Neural cell (in vitro differentiated cells): ENCODE measurements around the gene DOK7. TPM values are rescaled to one million over a fixed set of nuclear protein-coding genes. Genes with fewer than 3 reads are reported as not detected.

ENCODE experiments used
- H2AFZ ChIP-seq: fragments of 200-600, 300-800 bp; sonication (generic), shearing (Covaris generic); 2 replicates; pipeline ENCODE4 v1.6.0; 2014; ENCODE audit warnings: low read depth, mild to moderate bottlenecking, antibody characterized with exemption, low read length, moderate library complexity
- H3F3A ChIP-seq: fragments of 200-600 bp; shearing (Covaris generic); 2 replicates; pipeline ENCODE4 v1.6.1; 2016; ENCODE audit warnings: mild to moderate bottlenecking, moderate library complexity, mixed read lengths, antibody characterized with exemption, low read length; ENCODE audit not compliant: insufficient read depth, poor library complexity, severe bottlenecking
- H3K27ac ChIP-seq: fragments of 200-600, 300-800 bp; sonication (generic), shearing (Covaris generic); 2 replicates; pipeline ENCODE4 v1.5.1; 2014; ENCODE audit warnings: mild to moderate bottlenecking, low read length, moderate library complexity
- H3K27me3 ChIP-seq: fragments of 300-800, 200-600 bp; sonication (generic), shearing (Covaris generic); 2 replicates; pipeline ENCODE4 v1.6.0; 2014; ENCODE audit warnings: mild to moderate bottlenecking, low read depth, low read length, moderate library complexity; ENCODE audit not compliant: insufficient read depth
- H3K36me3 ChIP-seq: fragments of 300-800, 200-600 bp; sonication (generic), shearing (Covaris generic); 2 replicates; pipeline ENCODE4 v1.5.1; 2014; ENCODE audit warnings: mild to moderate bottlenecking, antibody characterized with exemption, low read length, moderate library complexity; ENCODE audit not compliant: insufficient read depth
- H3K4me2 ChIP-seq: fragments of 300-800, 200-600 bp; sonication (generic), shearing (Covaris generic); 2 replicates; pipeline ENCODE4 v1.6.0; 2014; ENCODE audit warnings: mild to moderate bottlenecking, low read length
- H3K4me3 ChIP-seq: fragments of 300-800, 200-600 bp; sonication (generic), shearing (Covaris generic); 2 replicates; pipeline ENCODE4 v1.5.1; 2014; ENCODE audit warnings: mild to moderate bottlenecking, low read length, moderate library complexity
- H3K79me2 ChIP-seq: fragments of 200-600 bp; shearing (Covaris generic); replicated peaks from 2 replicates; pipeline ENCODE4 v1.6.0; 2014; ENCODE audit warnings: mild to moderate bottlenecking, low read length, moderate library complexity; ENCODE audit not compliant: insufficient read depth
- H3K9ac ChIP-seq: fragments of 300-800, 200-600 bp; sonication (generic), shearing (Covaris generic); 2 replicates; pipeline ENCODE4 v1.6.1; 2016; ENCODE audit warnings: mild to moderate bottlenecking, low read length, mixed read lengths
- H3K9me2 ChIP-seq: fragments of 200-600 bp; shearing (Covaris generic); 2 replicates; pipeline ENCODE4 v1.6.1; 2016; ENCODE audit warnings: mild to moderate bottlenecking, low read length, mixed read lengths; ENCODE audit not compliant: insufficient read depth
- H3K9me3 ChIP-seq: fragments of 200-600, 300-800 bp; sonication (generic), shearing (Covaris generic); 2 replicates; pipeline ENCODE4 v1.6.1; 2016; ENCODE audit warnings: mild to moderate bottlenecking, mixed run types, low read length, moderate library complexity, mixed read lengths
- H4K20me1 ChIP-seq: fragments of 200-600 bp; shearing (Covaris generic); 2 replicates; pipeline ENCODE4 v1.6.1; 2016; ENCODE audit warnings: mild to moderate bottlenecking, mixed run types; ENCODE audit not compliant: insufficient read depth
- EP300 ChIP-seq: fragments of 450-650 bp; conservative IDR thresholded peaks from 2 replicates; pipeline ENCODE4 v1.6.1; 2014; ENCODE audit warnings: antibody characterized with exemption, mild to moderate bottlenecking, moderate library complexity; ENCODE audit not compliant: poor library complexity, severe bottlenecking
- EZH2 ChIP-seq: fragments of 200-600, 300-800 bp; shearing (Covaris generic), sonication (generic); IDR thresholded peaks from 2 replicates; pipeline ENCODE4 v1.6.1; 2014; ENCODE audit warnings: antibody characterized with exemption, low read length, borderline replicate concordance, mild to moderate bottlenecking; ENCODE audit not compliant: insufficient read depth, poor library complexity, severe bottlenecking
- MXI1 ChIP-seq: fragments of 450-650 bp; conservative IDR thresholded peaks from 2 replicates; pipeline ENCODE4 v1.6.1; 2014; ENCODE audit warnings: antibody characterized with exemption, mild to moderate bottlenecking; ENCODE audit not compliant: poor library complexity, severe bottlenecking
- POLR2AphosphoS5 ChIP-seq: IDR thresholded peaks from 2 replicates; pipeline ENCODE4 v1.6.1; 2012
- RAD21 ChIP-seq: fragments of 450-650 bp; conservative IDR thresholded peaks from 2 replicates; pipeline ENCODE4 v1.6.1; 2014; ENCODE audit warnings: antibody characterized with exemption, mild to moderate bottlenecking, moderate library complexity
- SMC3 ChIP-seq: fragments of 450-650 bp; conservative IDR thresholded peaks from 2 replicates; pipeline ENCODE4 v1.6.1; 2014; ENCODE audit warnings: antibody characterized with exemption, mild to moderate bottlenecking, moderate library complexity; ENCODE audit not compliant: poor library complexity
- TAF1 ChIP-seq: IDR thresholded peaks from 2 replicates; pipeline ENCODE4 v1.6.1; 2012; ENCODE audit warnings: low read depth
- polyA plus RNA-seq: library from polyadenylated mRNA; depleted of rRNA; stranded (reverse); fragments of >200 nt; gene quantifications from 2 replicates; pipeline ENCODE4 v1.2.3, GENCODE V29; 2014
- TF ChIP-seq, protein P1 (sequence below): fragments of 450-650 bp; IDR thresholded peaks from 2 replicates; pipeline ENCODE4 v1.5.1; 2014; ENCODE audit warnings: antibody characterized with exemption, mild to moderate bottlenecking, moderate library complexity; ENCODE audit not compliant: poor library complexity, severe bottlenecking
- TF ChIP-seq, protein P2 (sequence below): IDR thresholded peaks from 2 replicates; pipeline ENCODE4 v1.6.1; 2012; ENCODE audit warnings: borderline replicate concordance

DOK7 gene
- polyA plus RNA-seq, 1 donor from 2014 or later, result 0.66 TPM

DNA sequence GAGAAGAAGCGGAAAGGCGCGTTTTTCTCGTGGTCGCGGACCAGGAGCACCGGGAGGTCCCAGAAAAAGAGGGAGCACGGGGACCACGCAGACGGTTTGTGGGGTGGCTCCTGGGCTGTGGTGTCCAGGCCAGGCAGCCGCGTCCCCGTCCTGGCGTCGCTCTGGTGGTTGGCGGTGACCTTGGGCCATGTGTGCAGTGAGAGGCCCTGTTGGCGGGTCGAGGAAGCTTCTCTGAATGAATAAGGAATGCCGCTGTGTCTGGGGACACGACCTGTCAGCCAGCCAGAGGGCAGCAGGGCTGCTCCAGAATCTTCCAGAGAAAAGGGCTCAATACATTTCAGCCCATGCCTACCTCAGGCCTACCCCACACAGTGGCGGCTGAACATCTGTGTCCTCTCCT is 45.7 kb upstream of the DOK7 start:
- no peak overlapping the region for H2AFZ ChIP-seq

DNA sequence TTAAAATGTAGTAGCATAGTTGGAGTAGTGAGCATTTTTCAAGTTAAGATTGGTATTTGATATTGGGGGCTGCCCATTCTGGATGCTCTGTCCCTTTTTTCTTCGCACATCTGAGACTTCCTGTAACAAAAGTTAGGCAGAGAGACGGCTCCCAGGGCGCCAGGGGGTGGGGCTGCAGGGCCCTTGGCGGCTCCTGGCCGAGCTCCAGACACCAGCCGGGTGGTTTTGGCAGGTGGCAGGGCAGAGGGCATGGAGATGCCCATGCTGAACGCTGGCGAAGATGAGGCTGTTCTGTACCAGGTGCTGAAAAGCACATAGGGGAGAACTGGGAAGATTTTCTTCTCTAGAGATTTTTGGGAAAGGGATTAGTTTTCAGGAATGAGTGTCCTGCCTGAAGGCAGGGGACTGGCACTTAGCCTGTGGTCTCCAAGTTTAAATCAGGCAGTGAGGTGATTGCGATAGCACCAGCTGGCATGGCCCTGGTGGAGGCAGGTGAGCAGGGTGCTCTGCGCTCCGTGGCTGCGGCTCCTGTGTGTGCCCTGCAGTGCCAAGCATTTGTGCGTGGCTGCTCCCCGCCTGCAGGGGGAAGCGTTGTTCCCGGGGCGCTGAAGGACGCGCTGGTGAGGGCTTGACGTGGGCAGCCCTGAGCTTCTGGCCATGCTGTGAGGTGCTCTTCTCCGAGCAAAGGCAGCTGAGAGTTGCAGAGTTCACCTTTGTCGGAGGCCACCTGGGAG is 44.9 kb upstream of the DOK7 start:
- Histone ChIP-seq H3K9ac (no peak overlapping the region), H3K4me3 (no peak overlapping the region), H3K36me3 (peaks cover 4% of the 10 kb centered on the region), H3F3A (no peaks in the 10 kb centered on the region), H3K9me2 (no peaks in the 10 kb centered on the region), H3K27me3 (no peaks in the 10 kb centered on the region), H3K9me3 (no peaks in the 10 kb centered on the region), H2AFZ (no peak overlapping the region), H3K4me2 (no peak overlapping the region), H3K27ac (no peak overlapping the region), H3K79me2 (no peaks in the 10 kb centered on the region), H4K20me1 (no peaks in the 10 kb centered on the region)
- no peak for TF ChIP-seq RAD21
- TF ChIP-seq TAF1, result no peak
- TF ChIP-seq SMC3, result no peak
- no peak for TF ChIP-seq MXI1
- TF ChIP-seq EP300, result no peak
- TF ChIP-seq POLR2AphosphoS5, result no peak

More for the DNA sequence above, 45.7 kb upstream of the DOK7 start:
- H3K27ac ChIP-seq, result no peak overlapping the region
- no peaks in the 10 kb centered on the region for H4K20me1 ChIP-seq
- H3K4me2 ChIP-seq, result no peak overlapping the region
- no peaks in the 10 kb centered on the region for H3F3A ChIP-seq
- H3K9me2 ChIP-seq, result no peaks in the 10 kb centered on the region
- no peaks in the 10 kb centered on the region for H3K79me2 ChIP-seq
- no peaks in the 10 kb centered on the region for H3K9me3 ChIP-seq
- TF ChIP-seq SMC3, result no peak
- TF ChIP-seq EP300, result no peak
- no peak for TF ChIP-seq EZH2
- TF ChIP-seq, protein P1, sequence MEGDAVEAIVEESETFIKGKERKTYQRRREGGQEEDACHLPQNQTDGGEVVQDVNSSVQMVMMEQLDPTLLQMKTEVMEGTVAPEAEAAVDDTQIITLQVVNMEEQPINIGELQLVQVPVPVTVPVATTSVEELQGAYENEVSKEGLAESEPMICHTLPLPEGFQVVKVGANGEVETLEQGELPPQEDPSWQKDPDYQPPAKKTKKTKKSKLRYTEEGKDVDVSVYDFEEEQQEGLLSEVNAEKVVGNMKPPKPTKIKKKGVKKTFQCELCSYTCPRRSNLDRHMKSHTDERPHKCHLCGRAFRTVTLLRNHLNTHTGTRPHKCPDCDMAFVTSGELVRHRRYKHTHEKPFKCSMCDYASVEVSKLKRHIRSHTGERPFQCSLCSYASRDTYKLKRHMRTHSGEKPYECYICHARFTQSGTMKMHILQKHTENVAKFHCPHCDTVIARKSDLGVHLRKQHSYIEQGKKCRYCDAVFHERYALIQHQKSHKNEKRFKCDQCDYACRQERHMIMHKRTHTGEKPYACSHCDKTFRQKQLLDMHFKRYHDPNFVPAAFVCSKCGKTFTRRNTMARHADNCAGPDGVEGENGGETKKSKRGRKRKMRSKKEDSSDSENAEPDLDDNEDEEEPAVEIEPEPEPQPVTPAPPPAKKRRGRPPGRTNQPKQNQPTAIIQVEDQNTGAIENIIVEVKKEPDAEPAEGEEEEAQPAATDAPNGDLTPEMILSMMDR, result no peak
- TF ChIP-seq TAF1, result no peak
- no peak for TF ChIP-seq RAD21
- TF ChIP-seq MXI1, result no peak
- TF ChIP-seq, protein P2, sequence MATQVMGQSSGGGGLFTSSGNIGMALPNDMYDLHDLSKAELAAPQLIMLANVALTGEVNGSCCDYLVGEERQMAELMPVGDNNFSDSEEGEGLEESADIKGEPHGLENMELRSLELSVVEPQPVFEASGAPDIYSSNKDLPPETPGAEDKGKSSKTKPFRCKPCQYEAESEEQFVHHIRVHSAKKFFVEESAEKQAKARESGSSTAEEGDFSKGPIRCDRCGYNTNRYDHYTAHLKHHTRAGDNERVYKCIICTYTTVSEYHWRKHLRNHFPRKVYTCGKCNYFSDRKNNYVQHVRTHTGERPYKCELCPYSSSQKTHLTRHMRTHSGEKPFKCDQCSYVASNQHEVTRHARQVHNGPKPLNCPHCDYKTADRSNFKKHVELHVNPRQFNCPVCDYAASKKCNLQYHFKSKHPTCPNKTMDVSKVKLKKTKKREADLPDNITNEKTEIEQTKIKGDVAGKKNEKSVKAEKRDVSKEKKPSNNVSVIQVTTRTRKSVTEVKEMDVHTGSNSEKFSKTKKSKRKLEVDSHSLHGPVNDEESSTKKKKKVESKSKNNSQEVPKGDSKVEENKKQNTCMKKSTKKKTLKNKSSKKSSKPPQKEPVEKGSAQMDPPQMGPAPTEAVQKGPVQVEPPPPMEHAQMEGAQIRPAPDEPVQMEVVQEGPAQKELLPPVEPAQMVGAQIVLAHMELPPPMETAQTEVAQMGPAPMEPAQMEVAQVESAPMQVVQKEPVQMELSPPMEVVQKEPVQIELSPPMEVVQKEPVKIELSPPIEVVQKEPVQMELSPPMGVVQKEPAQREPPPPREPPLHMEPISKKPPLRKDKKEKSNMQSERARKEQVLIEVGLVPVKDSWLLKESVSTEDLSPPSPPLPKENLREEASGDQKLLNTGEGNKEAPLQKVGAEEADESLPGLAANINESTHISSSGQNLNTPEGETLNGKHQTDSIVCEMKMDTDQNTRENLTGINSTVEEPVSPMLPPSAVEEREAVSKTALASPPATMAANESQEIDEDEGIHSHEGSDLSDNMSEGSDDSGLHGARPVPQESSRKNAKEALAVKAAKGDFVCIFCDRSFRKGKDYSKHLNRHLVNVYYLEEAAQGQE, result no peak
- no peak for TF ChIP-seq POLR2AphosphoS5
- H3K27me3 ChIP-seq, result no peaks in the 10 kb centered on the region
- no peak overlapping the region for H3K9ac ChIP-seq
- H3K36me3 ChIP-seq, result peaks cover 4% of the 10 kb centered on the region
- H3K4me3 ChIP-seq, result no peak overlapping the region
